Peyer's patch (tissue), 4 donors: ENCODE measurements around the gene NFASC. TPM values are rescaled to one million over a fixed set of nuclear protein-coding genes. Genes with fewer than 3 reads are reported as not detected.

Experiments used
- DNase-seq, 3 donors: peaks; one replicate each; pipeline ENCODE4 v3.0.0-alpha.2; 2017 to 2019
- H3K27ac ChIP-seq, 4 donors: fragments of 200-600 bp; sonication (generic); one replicate each; pipeline ENCODE4 v1.5.1; 2016 to 2019
- H3K27me3 ChIP-seq, 2 donors: fragments of 200-600 bp; sonication (generic); one replicate each; pipeline ENCODE4 v1.5.1; 2019
- H3K36me3 ChIP-seq, 3 donors: fragments of 200-600 bp; sonication (generic); one replicate each; pipeline ENCODE4 v1.5.1; 2016 to 2019
- H3K4me1 ChIP-seq, 4 donors: fragments of 200-600 bp; sonication (generic); one replicate each; pipeline ENCODE4 v1.5.1; 2016 to 2019
- H3K4me3 ChIP-seq, 4 donors: fragments of 200-600 bp; sonication (generic); 1 replicate in 3 of 4; 2 replicates in 1 of 4; pipeline ENCODE4 v1.5.1; 2016 to 2019; ENCODE audit warnings: mild to moderate bottlenecking in 1 of 4
- H3K9me3 ChIP-seq, 4 donors: fragments of 200-600 bp; sonication (generic); one replicate each; pipeline ENCODE4 v1.5.1; 2016 to 2019; ENCODE audit warnings: mild to moderate bottlenecking in 1 of 4
- POLR2A ChIP-seq, 2 donors: fragments of 450-650 bp; IDR thresholded peaks; one replicate each; pipeline ENCODE4 v1.5.1; 2017; ENCODE audit warnings: antibody characterized with exemption in 2 of 2, mild to moderate bottlenecking in 2 of 2, moderate library complexity in 2 of 2
- total RNA-seq, 4 donors: library from RNA; depleted of rRNA; stranded (reverse); fragments of >200 nt; gene quantifications; one replicate each; pipeline ENCODE4 v1.1.0, GENCODE V29; 2016
- TF ChIP-seq, protein P1 (sequence below), 6 experiments: fragments of 450-650 bp in 4 of 6; fragments of 200-600 bp in 2 of 6; sonication (generic) in 1 of 6; IDR thresholded peaks; one replicate each; pipeline ENCODE4 v1.5.1; 2017 to 2019; ENCODE audit warnings: antibody characterized with exemption in 6 of 6, mild to moderate bottlenecking in 3 of 6, moderate library complexity in 1 of 6

NFASC gene
- total RNA-seq, 4 donors from 2014 or later, result 3.2 to 90.0 (median 13.2) TPM

DNA sequence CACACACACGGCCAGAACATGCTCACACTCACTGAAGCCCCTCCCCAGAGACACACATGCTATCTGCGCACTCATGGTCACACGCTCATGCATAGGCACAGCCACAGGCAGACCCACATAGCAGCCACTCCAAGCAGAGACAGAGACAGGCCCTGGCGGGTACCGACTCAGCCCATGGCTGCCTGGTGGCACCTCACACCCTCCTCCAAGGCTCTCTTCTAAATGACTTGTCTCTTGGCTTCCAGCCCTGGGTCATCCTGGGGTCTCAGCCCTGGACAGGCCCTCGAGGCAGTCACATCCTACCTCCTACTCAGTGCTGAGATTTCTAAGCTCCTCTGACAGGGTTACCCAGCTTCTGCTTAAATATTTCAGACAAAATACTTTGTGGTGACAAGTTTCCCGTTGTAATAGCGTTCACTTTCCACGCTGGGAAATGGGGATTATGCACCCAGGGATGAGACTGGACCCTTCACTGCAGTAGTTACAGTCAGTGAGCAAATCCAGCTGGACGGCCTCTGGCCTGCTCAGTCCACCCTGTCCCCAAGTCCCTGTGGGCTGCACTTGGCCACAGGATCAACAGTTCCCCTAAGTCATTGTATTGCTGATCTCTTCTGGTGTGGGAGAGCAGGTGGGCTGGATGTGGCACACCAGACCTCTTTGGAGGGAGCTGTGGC lies 2.9 kb upstream of the NFASC start:
- no peak for DNase-seq
- no peak for TF ChIP-seq POLR2A (IDR thresholded peaks at IDR 0.05)
- Histone ChIP-seq H3K4me1 (peaks cover 0 to 12% (median 0%) of the 10 kb centered on the region in 4 donors), H3K9me3 (no peaks in the 10 kb centered on the region), H3K4me3 (no peak overlapping the region), H3K27me3 (no peaks in the 10 kb centered on the region), H3K36me3 (no peaks in the 10 kb centered on the region), H3K27ac (peak overlapping the region in 1 of 4 donors; percentile 24)

DNA sequence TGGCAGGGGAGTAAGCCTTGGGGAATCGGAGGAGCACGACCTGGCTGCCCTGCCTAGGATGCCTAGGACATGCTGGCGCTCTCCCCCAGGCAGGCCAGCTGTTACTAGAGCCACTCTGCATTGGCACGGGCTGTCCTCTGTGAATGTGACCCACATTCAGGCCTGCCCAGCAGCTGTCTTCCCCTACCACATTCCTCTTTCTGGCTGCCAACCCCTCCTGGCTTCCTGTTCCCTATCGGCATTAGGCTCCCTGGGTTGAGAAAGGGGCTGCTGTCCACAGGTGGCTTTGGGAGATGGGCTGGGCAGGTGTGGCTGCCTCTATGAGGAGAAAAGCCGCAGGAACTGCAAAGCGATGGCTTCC lies 2.3 kb upstream of the NFASC start:
- peak overlapping the region in 1 of 4 donors; percentile 24 for H3K27ac ChIP-seq
- DNase-seq, result no peak

DNA sequence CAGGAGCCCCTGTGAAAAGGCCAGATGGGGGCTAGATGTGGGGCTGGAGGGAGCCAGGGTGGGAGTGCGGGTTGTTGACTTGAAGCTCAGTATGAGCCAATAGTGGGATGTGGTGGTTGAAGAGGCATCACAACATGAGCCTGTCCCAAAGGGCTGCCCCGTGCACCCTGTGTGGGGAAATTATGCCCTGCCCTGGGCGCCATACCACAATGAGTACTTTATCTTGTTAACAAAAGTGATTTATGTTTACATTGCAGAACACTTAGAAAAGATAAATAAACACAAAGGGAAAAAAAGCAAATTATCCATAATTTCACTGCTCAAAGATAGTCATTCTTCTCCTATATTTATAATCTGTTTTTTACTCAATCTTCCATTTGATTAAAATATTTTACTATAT lies 1.6 kb upstream of the NFASC start:
- H3K27me3 ChIP-seq, result no peaks in the 10 kb centered on the region
- no peaks in the 10 kb centered on the region for H3K36me3 ChIP-seq
- H3K9me3 ChIP-seq, result no peaks in the 10 kb centered on the region
- no peak for DNase-seq
- TF ChIP-seq POLR2A (IDR thresholded peaks at IDR 0.05), result no peak
- TF ChIP-seq, protein P1, sequence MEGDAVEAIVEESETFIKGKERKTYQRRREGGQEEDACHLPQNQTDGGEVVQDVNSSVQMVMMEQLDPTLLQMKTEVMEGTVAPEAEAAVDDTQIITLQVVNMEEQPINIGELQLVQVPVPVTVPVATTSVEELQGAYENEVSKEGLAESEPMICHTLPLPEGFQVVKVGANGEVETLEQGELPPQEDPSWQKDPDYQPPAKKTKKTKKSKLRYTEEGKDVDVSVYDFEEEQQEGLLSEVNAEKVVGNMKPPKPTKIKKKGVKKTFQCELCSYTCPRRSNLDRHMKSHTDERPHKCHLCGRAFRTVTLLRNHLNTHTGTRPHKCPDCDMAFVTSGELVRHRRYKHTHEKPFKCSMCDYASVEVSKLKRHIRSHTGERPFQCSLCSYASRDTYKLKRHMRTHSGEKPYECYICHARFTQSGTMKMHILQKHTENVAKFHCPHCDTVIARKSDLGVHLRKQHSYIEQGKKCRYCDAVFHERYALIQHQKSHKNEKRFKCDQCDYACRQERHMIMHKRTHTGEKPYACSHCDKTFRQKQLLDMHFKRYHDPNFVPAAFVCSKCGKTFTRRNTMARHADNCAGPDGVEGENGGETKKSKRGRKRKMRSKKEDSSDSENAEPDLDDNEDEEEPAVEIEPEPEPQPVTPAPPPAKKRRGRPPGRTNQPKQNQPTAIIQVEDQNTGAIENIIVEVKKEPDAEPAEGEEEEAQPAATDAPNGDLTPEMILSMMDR (IDR thresholded peaks at IDR 0.05), result no peak
- H3K27ac ChIP-seq, result no peak overlapping the region
- H3K4me1 ChIP-seq, result peaks cover 0 to 12% (median 0%) of the 10 kb centered on the region in 4 donors
- no peak overlapping the region for H3K4me3 ChIP-seq

More for the DNA sequence above, 2.3 kb upstream of the NFASC start:
- H3K9me3 ChIP-seq, result no peaks in the 10 kb centered on the region
- H3K4me3 ChIP-seq, result no peak overlapping the region
- H3K4me1 ChIP-seq, result peaks cover 0 to 12% (median 0%) of the 10 kb centered on the region in 4 donors
- H3K36me3 ChIP-seq, result no peaks in the 10 kb centered on the region
- H3K27me3 ChIP-seq, result no peaks in the 10 kb centered on the region
- TF ChIP-seq, protein P1 (IDR thresholded peaks at IDR 0.05), result no peak
- no peak for TF ChIP-seq POLR2A (IDR thresholded peaks at IDR 0.05)

DNA sequence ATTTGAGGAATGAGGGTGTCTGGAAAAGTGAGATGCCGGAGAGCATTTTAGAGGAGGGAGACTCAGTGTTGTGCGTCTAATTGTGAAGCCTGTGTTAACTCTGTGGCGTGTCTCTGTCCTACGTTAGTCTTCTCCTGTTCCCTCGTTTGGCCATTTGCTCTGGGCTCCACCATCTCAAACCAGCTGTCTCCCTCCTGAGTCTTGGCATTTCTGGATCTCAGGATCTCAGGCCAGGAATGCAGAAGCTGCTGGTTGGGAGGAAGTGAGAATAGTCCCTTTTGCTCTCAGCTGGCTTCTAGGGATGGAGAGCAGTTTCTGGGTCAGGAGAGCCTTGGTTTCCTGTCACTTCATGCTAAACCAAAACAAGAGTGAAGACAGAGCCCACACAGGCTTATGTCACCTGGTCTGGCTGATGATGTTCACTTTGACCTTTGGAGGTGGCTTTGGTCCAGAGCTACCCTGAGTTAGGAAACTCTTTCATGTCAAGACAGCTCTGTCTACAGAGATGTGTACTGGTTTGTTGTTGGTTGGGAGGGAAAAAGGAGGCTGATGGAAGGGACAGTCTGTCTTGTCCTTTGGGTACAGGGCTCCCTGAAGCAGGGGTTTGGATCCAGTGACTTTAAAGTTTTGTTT lies 859 bp downstream of the NFASC start:
- H3K27me3 ChIP-seq, result no peaks in the 10 kb centered on the region
- no peak for TF ChIP-seq POLR2A (IDR thresholded peaks at IDR 0.05)
- TF ChIP-seq, protein P1 (IDR thresholded peaks at IDR 0.05), result no peak
- H3K4me1 ChIP-seq, result peaks cover 0 to 12% (median 0%) of the 10 kb centered on the region in 4 donors
- H3K36me3 ChIP-seq, result no peaks in the 10 kb centered on the region
- no peak overlapping the region for H3K4me3 ChIP-seq
- no peak for DNase-seq
- peak overlapping the region in 3 of 4 donors; percentile 0 to 44 (median 26) for H3K27ac ChIP-seq
- H3K9me3 ChIP-seq, result no peaks in the 10 kb centered on the region

DNA sequence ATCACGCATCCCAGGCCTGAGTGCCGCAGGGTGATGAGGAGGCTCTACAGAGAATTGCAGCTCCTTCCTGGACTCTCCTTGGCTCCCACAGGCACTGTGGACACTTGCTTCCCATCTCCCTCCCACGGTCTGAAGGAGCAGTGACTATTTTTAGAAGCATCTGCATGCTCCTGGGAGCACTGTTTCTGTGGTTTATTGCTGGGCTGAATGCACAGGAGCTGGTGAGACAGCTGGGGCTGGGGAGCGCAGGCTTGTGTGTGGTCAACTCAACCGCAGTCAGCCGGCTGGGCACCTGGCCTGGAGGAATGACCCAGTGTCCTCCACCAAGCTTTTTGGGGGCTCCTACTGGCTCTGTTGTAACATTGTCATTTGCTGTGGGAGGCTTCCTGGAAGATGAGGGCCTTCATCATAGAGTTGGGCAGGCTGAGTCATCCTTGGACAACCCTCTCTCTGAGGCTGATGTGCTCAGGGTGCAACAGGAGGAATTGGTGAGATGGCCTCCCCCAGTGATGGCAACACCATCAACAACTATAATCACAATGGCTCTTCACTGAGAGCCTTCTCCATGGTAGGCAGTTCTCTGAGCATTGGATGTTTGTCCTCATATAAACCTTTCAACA lies 1.7 kb downstream of the NFASC start:
- no peak for TF ChIP-seq POLR2A (IDR thresholded peaks at IDR 0.05)
- TF ChIP-seq, protein P1 (IDR thresholded peaks at IDR 0.05), result no peak
- no peak for DNase-seq
- H3K4me1 ChIP-seq, result peaks cover 0 to 12% (median 0%) of the 10 kb centered on the region in 4 donors
- H3K9me3 ChIP-seq, result no peaks in the 10 kb centered on the region
- H3K36me3 ChIP-seq, result no peaks in the 10 kb centered on the region
- H3K4me3 ChIP-seq, result no peak overlapping the region
- peak overlapping the region in 2 of 4 donors; percentile 26 to 35 for H3K27ac ChIP-seq
- no peaks in the 10 kb centered on the region for H3K27me3 ChIP-seq

DNA sequence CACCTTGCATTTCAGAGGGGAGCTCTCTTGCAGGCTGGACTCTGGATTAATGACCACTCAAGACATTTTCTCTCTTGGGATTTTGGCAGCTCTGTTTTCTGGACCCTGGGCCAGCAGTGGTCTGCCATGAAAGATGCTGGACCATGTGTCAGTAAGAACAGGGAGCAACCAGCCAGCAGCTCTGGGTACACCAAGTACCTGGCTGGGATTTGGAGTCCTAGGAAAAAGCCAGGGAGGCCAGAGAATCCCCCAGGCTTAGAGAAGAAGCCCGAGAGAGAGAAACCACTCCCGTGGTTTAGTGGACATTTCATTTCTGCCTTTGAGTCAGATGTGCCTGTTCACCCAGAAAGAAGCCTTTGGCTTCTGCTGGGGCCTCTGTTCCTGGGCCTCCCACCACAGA lies 2.5 kb downstream of the NFASC start:
- no peak for TF ChIP-seq POLR2A (IDR thresholded peaks at IDR 0.05)
- TF ChIP-seq, protein P1 (IDR thresholded peaks at IDR 0.05), result no peak
- H3K36me3 ChIP-seq, result no peaks in the 10 kb centered on the region
- H3K4me3 ChIP-seq, result no peak overlapping the region
- peak overlapping the region in 2 of 4 donors; percentile 1 to 27 for H3K27ac ChIP-seq
- peaks cover 0 to 12% (median 0%) of the 10 kb centered on the region in 4 donors for H3K4me1 ChIP-seq
- H3K27me3 ChIP-seq, result no peaks in the 10 kb centered on the region
- H3K9me3 ChIP-seq, result no peaks in the 10 kb centered on the region
- no peak for DNase-seq
